ENCODE results near the gene ZNF592. TPM values are rescaled to one million over a fixed set of nuclear protein-coding genes. Genes with fewer than 3 reads are reported as not detected.

Gene ZNF592
- total RNA-seq, 1 donor from 2014 or later = 19.2 TPM

- ATAC-seq (peak; percentile 46), DNase-seq (ENCODE audit: missing footprints) (no peak)
- intact Hi-C loops (cut with DNase I) = loop anchor here (2.0 to 5.0 kb wide), 2 partner anchors 15 to 162 kb away; partner anchors contain the start of gene NMB
Measured at GRCh38 chr15:84819291-84819768, 70.9 kb downstream of the ZNF592 start.

- ATAC-seq (no peak), DNase-seq (ENCODE audit: missing footprints) (no peak)
- intact Hi-C loops (cut with DNase I) = loop anchor here (2.0 to 5.0 kb wide), 2 partner anchors 15 to 162 kb away; partner anchors contain the start of gene NMB
Measured at GRCh38 chr15:84819791-84820190, 71.4 kb downstream of the ZNF592 start.

- peak; percentile 4 for ATAC-seq
- intact Hi-C loops (cut with DNase I) = no loop called here
- DNase-seq (ENCODE audit: missing footprints) = no peak
Measured at GRCh38 chr15:84821501-84822021, 73.2 kb downstream of the ZNF592 start.

GRCh38 chr15:84822653-84823281 is 74.4 kb downstream of the ZNF592 start:
- DNase-seq (ENCODE audit: missing footprints) (no peak), ATAC-seq (no peak)
- intact Hi-C loops (cut with DNase I) = no loop called here

GRCh38 chr15:84823282-84823878 is 75.0 kb downstream of the ZNF592 start:
- ATAC-seq (no peak), DNase-seq (ENCODE audit: missing footprints) (no peak)
- intact Hi-C loops (cut with DNase I) = no loop called here

GRCh38 chr15:84824260-84825007 is 76.0 kb downstream of the ZNF592 start:
- no peak for DNase-seq (ENCODE audit: missing footprints)
- intact Hi-C loops (cut with DNase I) = loop anchor here (5.0 kb wide), 1 partner anchor 103 kb away; no protein-coding TSS in a partner anchor
- ATAC-seq = peak; percentile 67

GRCh38 chr15:84826369-84826823 is 78.0 kb downstream of the ZNF592 start:
- ATAC-seq (no peak), DNase-seq (ENCODE audit: missing footprints) (no peak)
- intact Hi-C loops (cut with DNase I) = loop anchor here (5.0 kb wide), 1 partner anchor 101 kb away; no protein-coding TSS in a partner anchor

- no peak for DNase-seq (ENCODE audit: missing footprints)
- no peak for ATAC-seq
- intact Hi-C loops (cut with DNase I) = loop anchor here (5.0 kb wide), 1 partner anchor 100 kb away; no protein-coding TSS in a partner anchor
Measured at GRCh38 chr15:84827246-84827645, 78.9 kb downstream of the ZNF592 start.

- ATAC-seq = peak; percentile 46
- intact Hi-C loops (cut with DNase I) = loop anchor here (5.0 kb wide), 1 partner anchor 99 kb away; no protein-coding TSS in a partner anchor
- DNase-seq (ENCODE audit: missing footprints) = no peak
Measured at GRCh38 chr15:84828086-84828908, 79.9 kb downstream of the ZNF592 start.

- intact Hi-C loops (cut with DNase I) = loop anchor here (5.0 kb wide), 1 partner anchor 98 kb away; no protein-coding TSS in a partner anchor
- ATAC-seq (no peak), DNase-seq (ENCODE audit: missing footprints) (no peak)
Measured at GRCh38 chr15:84829428-84829827, 81.0 kb downstream of the ZNF592 start.

- intact Hi-C loops (cut with DNase I) = no loop called here
- DNase-seq (ENCODE audit: missing footprints) = no peak
- peak; percentile 24 for ATAC-seq
Measured at GRCh38 chr15:84830036-84830435, 81.6 kb downstream of the ZNF592 start.

- DNase-seq (ENCODE audit: missing footprints) = no peak
- intact Hi-C loops (cut with DNase I) = no loop called here
- no peak for ATAC-seq
Measured at GRCh38 chr15:84831028-84831427, 82.6 kb downstream of the ZNF592 start.

GRCh38 chr15:84831613-84832012 is 83.2 kb downstream of the ZNF592 start:
- ATAC-seq = no peak
- no peak for DNase-seq (ENCODE audit: missing footprints)
- intact Hi-C loops (cut with DNase I) = no loop called here

- intact Hi-C loops (cut with DNase I) = no loop called here
- ATAC-seq (no peak), DNase-seq (ENCODE audit: missing footprints) (no peak)
Measured at GRCh38 chr15:84832448-84833040, 84.2 kb downstream of the ZNF592 start.

- no peak for ATAC-seq
- intact Hi-C loops (cut with DNase I) = loop anchor here (2.0 kb wide), 1 partner anchor 15 kb away; no protein-coding TSS in a partner anchor
- DNase-seq (ENCODE audit: missing footprints) = no peak
Measured at GRCh38 chr15:84833447-84834228, 85.2 kb downstream of the ZNF592 start.

GRCh38 chr15:84834229-84834955 is 86.0 kb downstream of the ZNF592 start:
- no peak for ATAC-seq
- intact Hi-C loops (cut with DNase I) = loop anchor here (2.0 kb wide), 1 partner anchor 16 kb away; no protein-coding TSS in a partner anchor

More at GRCh38 chr15:84834229-84834955, 86.0 kb downstream of the ZNF592 start:
- no peak for DNase-seq (ENCODE audit: missing footprints)
